Measurements from ENCODE around the gene SPIN1. TPM values are rescaled to one million over a fixed set of nuclear protein-coding genes. Genes with fewer than 3 reads are reported as not detected.

The SPIN1 gene
- total and polyA plus RNA-seq, 7 donors = 2.5 to 17.2 (median 7.9) TPM

- DNase-seq = no peak
- intact Hi-C loops (cut with DNase I) = no loop called here
- no peak overlapping the region for H3K4me3 ChIP-seq
- H3K36me3 ChIP-seq (ENCODE audit: insufficient read depth in 1 of 2, low read depth in 1 of 2) = no peaks in the 10 kb centered on the region
- H3K27me3 ChIP-seq (ENCODE audit: insufficient read depth in 3 of 3, low read length in 2 of 3) = no peaks in the 10 kb centered on the region
- no peak for TF ChIP-seq CTCF (IDR thresholded peaks at IDR 0.05)
- ATAC-seq = no peak
- no peaks in the 10 kb centered on the region for H3K9me3 ChIP-seq
- H3K27ac ChIP-seq = no peak overlapping the region
- WGBS, 3 donors = 78 to 85% (median 82%) methylated on average over 3 of the region's 3 CpGs
- no peaks in the 10 kb centered on the region for H3K4me1 ChIP-seq
Observed at GRCh38 chr9:88396836-88397577, 8.8 kb downstream of the SPIN1 start.

GRCh38 chr9:88398016-88398415 is 9.8 kb downstream of the SPIN1 start:
- Histone ChIP-seq H3K27me3 (ENCODE audit: insufficient read depth in 3 of 3, low read length in 2 of 3) (no peaks in the 10 kb centered on the region), H3K9me3 (no peaks in the 10 kb centered on the region), H3K36me3 (ENCODE audit: insufficient read depth in 1 of 2, low read depth in 1 of 2) (no peaks in the 10 kb centered on the region), H3K4me3 (no peak overlapping the region), H3K4me1 (no peaks in the 10 kb centered on the region), H3K27ac (no peak overlapping the region)
- ATAC-seq = no peak
- WGBS, 3 donors = 92 to 97% (median 97%) methylated on average over 5 of the region's 5 CpGs
- no peak for DNase-seq
- TF ChIP-seq CTCF (IDR thresholded peaks at IDR 0.05) = no peak
- intact Hi-C loops (cut with DNase I) = no loop called here

GRCh38 chr9:88399966-88400365 is 11.7 kb downstream of the SPIN1 start:
- no peaks in the 10 kb centered on the region for H3K36me3 ChIP-seq (ENCODE audit: insufficient read depth in 1 of 2, low read depth in 1 of 2)
- TF ChIP-seq CTCF (IDR thresholded peaks at IDR 0.05) = no peak
- intact Hi-C loops (cut with DNase I) = no loop called here
- WGBS, 3 donors = 53 to 65% (median 64%) methylated on average over 3 of the region's 3 CpGs
- H3K4me3 ChIP-seq = no peak overlapping the region
- no peaks in the 10 kb centered on the region for H3K9me3 ChIP-seq
- H3K4me1 ChIP-seq = no peaks in the 10 kb centered on the region
- ATAC-seq (no peak), DNase-seq (no peak)
- H3K27me3 ChIP-seq (ENCODE audit: insufficient read depth in 3 of 3, low read length in 2 of 3) = no peaks in the 10 kb centered on the region
- H3K27ac ChIP-seq = no peak overlapping the region

GRCh38 chr9:88403340-88403739 is 15.1 kb downstream of the SPIN1 start:
- Histone ChIP-seq H3K4me1 (no peaks in the 10 kb centered on the region), H3K4me3 (no peak overlapping the region), H3K36me3 (ENCODE audit: insufficient read depth in 1 of 2, low read depth in 1 of 2) (no peaks in the 10 kb centered on the region), H3K27me3 (ENCODE audit: insufficient read depth in 3 of 3, low read length in 2 of 3) (no peaks in the 10 kb centered on the region), H3K27ac (no peak overlapping the region), H3K9me3 (no peaks in the 10 kb centered on the region)
- intact Hi-C loops (cut with DNase I) = no loop called here
- WGBS, 3 donors = 90 to 96% (median 95%) methylated on average over 4 of the region's 4 CpGs
- no peak for ATAC-seq
- TF ChIP-seq CTCF (IDR thresholded peaks at IDR 0.05) = no peak
- no peak for DNase-seq

GRCh38 chr9:88406051-88406450 is 17.8 kb downstream of the SPIN1 start:
- WGBS, 3 donors = 96 to 98% (median 96%) methylated on average over 7 of the region's 7 CpGs
- TF ChIP-seq CTCF (IDR thresholded peaks at IDR 0.05) = no peak
- ATAC-seq (no peak), DNase-seq (no peak)
- Histone ChIP-seq H3K27ac (no peak overlapping the region), H3K4me1 (no peaks in the 10 kb centered on the region), H3K36me3 (ENCODE audit: insufficient read depth in 1 of 2, low read depth in 1 of 2) (no peaks in the 10 kb centered on the region), H3K27me3 (ENCODE audit: insufficient read depth in 3 of 3, low read length in 2 of 3) (no peaks in the 10 kb centered on the region), H3K9me3 (no peaks in the 10 kb centered on the region), H3K4me3 (no peak overlapping the region)
- intact Hi-C loops (cut with DNase I) = no loop called here

Data from psoas muscle (tissue), 8 donors.